ENCODE results near the gene OXT.

Gene OXT

GRCh38 chr20:3088031-3088430 lies 16.6 kb downstream of the OXT start:
- FAIRE-seq, result no peak

GRCh38 chr20:3090565-3090964 lies 19.1 kb downstream of the OXT start:
- no peak for FAIRE-seq

DNA sequence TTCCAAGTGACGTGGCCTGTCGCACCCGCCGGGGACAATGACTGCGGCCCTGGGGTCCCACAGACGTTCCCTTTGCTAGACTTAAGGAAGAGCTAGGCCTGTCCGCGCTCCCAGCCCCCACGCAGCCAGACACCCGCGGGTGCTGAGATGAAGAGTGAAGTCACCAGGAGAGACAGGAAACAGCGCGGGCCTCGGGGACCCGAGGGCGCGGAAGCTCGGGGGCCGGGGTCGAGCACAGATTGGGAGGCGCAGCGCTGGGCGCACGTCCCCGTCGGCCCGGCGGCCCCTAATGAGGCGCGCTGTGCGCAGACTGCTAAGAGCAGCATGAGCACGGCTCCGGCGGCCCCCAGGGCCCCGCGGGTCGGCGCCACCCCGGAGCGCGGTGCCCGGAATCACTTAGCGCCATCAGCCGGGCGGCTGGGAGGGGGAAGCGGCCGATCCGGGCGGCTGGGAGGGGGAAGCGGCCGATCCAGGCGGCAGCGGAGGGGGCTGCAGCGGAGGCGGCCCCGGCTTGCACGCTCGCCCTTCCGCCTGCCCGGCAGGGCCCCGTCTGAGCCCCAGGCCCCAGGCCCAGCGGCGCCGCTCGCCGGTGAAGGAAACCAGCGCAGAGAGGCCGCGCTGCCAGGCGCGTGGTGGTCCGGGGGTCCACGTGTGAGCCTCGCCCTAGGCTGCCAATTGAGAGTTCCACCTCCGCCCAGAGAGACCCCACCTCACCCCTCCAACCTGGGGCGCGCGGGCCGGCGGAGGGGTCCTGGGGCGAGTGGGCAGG lies 21.4 kb downstream of the OXT start:
- no peak for FAIRE-seq

- no peak for FAIRE-seq
These were observed 22.5 kb downstream of the OXT start for GRCh38 chr20:3093861-3094361.

DNA sequence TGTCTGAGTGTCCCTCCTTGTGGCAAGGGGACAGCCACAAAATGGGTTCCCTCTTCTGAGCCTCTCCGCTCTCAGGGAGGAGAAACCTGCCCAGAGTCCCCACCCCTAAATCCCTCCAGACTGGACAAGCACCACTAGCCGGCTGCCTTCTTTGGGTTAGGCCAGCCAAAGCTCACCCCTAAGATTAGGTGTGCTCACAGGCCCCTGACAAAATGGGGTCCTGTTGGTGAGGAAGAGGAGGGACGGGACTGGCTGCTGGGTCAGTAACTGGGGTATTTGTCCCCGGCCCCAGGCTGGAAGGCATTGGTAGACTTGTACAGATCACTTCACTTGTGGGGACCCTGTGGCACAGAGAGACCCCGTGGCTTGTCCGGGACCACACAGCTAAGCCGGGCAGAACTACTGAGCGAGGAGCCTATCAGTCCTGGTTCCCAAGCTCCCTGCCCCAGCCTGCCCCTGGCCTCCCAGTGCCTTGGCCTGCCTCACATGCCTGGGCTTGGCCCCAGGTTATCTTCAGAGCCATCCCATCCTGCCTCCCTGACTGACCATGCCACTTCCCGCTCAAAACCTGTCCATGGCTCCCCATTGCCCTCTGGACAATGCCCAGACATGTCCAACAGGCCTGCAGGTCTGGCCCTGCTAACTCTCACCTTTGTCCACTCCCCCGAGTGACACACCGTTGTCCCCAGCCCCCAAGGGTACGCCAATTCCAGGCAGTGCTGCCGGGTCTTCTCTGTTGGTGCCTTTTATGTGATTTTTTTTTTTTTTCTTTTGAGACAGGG lies 23.6 kb downstream of the OXT start:
- FAIRE-seq, result no peak

- FAIRE-seq, result no peak
These were observed 29.1 kb downstream of the OXT start for GRCh38 chr20:3100480-3100879.

DNA sequence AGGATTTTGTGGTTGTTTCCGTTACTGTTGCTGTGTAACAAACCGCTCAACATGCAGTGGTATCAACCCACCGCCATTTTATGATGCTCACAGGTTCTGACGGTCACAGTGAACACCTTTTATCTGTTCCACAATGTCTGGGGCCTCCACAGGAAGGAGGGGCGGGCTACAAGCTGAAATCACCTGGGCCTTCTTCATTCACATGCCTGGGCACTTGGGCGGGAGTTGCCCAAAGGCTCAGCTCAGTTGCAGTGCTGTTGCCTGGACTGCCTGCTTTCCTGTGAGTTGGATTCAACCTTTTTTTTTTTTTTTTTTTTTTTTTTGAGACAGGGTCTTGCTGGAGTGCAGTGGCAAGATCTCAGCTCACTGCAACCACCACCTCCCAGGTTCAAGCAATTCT lies 29.8 kb downstream of the OXT start:
- no peak for FAIRE-seq

DNA sequence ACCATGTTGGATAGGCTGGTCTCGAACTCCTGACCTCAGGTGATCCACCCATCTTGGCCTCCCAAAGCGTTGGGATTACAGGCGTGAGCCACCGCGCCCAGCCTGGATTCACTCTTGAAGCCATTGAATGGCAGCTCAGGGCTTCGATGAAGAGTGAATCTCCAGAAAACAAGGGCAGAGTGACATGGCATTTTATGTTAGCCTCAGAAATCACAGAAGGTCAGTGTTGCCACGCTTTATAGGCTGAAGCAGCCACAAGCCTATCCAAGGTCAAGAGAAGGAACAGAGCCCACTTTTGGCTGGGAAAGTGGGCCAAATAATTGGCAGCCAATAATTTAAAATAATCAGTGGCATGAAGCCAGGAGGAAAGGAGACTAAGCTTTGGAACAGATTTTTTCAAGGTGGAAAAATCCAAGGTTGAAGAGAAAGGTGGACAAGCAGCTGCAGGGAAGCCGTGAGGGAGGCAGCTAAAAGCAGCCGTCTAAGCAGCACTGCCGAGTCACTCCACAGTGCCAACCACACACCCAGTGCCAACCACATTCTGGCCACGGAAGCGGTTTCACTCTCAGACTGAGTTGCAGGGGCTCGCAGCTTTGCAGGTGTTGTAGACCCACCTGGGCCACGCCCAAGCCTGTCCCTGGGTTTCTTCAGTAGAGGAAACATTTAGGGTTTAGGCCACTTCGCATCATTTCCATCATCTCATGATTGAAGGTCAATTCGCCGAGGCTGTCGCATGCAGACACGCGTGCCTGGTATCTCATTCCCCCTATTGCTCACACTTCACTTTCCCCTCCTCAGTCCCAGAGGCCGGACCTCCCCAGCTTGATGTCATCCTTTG lies 30.5 kb downstream of the OXT start:
- no peak for FAIRE-seq

DNA sequence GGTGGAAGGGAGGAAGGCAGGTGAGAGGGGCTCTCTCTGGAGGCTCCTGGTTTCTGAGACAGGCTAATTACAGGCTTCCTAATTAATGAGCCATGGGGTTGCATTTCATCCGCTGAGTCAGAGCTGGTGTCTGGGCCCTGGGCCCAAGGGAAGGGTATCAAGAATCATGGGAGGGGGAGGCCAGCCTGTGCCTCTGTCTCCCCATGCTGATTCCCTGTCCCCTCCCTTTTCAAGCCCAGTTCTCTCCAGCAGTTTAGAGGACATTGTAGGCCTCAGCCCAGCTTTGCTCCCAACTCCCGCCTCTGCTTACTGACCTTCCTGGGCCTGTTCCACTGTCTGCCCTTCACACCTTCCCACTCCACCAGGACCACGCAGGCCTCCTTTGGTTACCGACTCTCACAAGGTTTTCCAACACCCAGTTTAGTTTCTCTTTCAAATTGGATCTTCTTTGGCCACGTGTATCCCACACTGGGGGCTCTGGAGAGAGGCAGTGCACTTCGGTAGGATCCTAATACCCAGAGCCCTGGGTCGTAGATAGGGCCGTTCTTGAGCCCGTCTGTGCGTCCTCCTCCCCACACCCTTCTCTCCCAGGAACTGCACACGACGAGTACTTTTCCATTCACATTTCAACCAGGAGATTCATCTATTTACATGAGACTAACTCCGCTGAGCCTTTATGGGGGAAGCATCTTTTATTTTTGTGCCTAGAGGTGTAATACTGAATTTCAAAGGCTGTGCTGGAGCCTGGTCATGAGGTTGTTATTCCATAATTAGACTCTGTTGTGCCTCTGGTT lies 31.4 kb downstream of the OXT start:
- FAIRE-seq, result no peak

DNA sequence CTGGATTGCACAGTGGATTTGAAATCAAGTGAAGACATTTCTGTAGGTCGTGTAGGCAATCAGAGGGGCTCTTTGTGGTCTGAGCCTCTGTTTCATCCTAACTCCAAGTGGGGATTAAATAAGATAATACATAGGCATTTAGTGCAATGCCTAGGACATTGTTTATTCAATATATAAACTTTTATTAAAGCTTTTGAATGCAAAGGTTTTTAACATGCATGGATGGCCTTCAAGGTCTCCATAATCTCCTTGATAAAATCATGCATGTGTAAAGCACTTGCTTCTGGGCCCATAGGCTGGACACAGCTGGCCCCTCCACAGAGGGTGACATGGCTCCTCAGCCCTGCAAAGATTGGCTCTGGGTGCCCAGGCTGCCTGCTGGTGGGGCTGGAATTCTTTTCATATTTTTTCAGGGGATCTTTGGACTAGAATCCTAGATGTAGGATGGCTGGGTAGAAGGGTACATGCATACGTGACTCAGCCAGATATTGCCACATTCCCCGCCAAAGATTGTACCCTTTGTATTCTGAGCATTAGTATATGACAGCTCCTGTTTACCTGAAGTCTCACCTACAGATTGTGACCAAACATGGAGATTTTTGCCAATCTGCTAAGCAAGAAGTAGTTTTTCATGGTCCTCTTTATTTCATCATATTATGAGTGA lies 32.1 kb downstream of the OXT start:
- FAIRE-seq, result no peak

DNA sequence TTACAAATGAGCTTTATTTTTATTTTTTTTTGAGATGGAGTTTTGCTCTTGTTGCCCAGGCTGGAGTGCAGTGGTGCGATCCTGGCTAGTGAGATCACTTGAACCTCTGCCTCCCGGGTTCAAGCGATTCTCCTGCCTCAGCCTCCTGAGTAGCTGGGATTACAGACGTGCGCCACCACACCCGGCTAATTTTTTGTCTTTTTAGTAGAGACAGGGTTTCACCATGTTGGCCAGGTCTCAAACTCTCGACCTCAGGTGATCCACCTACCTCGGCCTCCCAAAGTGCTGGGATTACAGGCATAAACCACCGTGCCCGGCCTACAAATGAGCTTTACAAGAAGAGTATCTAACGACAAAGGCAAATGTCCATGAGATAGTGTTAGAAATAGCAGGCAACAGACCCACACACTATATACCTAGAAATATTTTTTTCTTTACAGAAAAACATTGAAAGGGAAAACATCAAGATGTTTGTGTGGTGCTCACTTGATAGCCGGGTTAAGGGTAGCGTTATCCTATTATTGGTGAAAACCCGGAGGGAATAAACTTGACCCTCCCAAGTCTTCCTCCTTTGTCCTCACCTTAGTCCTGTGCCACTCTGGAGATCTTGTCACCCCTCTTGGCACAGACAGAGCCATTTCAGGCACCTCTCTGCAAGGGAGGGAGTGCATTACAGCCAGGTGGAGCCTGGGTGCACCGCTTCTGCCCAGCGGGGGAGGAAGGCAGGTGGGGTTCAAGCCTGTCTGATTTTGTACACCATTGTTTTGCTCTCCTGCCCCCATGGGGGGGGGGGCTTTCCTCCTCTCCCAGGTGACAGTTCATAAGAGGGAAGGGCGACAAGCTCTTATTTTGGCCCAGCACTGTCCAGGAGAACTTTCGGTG lies 34.1 kb downstream of the OXT start:
- FAIRE-seq, result no peak

- no peak for FAIRE-seq
These were observed 34.8 kb downstream of the OXT start for GRCh38 chr20:3106185-3106584.

DNA sequence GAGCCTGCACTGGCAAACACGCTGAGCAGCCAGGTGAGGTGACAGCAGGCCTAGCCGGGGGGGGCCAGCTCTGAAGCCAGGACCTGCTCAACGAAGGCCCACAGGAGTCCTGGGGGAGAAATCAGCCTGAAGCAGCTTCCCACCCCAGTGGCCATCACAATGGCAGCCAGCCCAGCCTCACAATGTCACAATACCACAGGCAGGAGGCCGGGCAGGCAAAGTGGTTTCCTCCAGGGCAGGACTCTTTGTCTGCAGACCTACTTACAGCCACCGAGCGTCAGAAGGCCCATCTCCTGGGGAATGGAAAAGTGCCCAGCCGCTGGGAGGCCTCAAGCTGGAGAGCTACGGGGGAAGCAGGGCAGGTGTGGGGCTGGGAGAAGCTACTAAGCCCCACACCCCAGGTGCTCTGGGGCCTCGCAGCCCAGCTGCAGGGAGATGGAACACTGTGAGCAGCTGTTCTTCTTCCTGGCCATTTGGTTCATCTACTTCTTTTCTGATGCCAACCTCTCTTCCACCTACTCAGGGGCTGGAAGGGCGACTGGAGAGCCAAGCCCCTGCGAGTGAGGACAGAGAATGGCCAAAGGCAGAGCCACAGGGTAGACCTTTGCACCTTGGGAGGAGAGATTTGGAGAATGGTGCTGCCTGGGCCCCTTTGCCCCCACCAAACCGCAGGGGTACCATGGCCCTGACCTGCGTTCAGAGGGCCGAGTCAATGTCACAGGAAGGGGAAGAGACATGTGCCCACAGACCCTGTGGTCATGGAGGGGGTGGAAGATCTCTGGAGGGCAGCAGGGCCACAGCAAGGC lies 35.4 kb downstream of the OXT start:
- FAIRE-seq, result no peak

DNA sequence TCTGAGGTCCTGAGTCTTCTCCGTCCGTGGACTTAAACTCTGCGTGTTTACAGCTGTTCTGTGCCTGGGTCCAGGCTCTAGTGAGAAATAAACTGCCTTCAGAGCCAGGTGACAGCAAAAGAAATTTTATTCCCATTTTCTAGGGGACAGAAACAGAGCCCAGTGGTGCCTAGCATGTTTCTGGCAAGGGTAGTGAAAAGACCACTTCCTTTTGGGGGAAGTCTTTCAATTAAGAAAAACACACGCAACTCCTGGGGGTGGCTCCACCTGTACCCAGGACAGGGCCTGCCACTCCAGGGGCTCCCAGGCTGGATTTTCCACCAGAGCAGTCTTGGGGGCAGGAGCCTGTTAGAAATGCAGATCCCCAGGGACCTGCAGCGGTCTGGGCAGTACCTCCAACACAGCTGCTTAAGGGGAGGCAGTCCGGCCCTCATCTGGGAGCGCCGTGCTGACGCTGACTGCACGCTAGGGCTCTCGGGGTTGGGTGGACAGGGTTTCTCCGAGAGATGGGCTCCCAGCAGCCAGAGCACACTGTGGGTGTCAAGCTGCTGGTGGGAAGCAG lies 36.1 kb downstream of the OXT start:
- no peak for FAIRE-seq

DNA sequence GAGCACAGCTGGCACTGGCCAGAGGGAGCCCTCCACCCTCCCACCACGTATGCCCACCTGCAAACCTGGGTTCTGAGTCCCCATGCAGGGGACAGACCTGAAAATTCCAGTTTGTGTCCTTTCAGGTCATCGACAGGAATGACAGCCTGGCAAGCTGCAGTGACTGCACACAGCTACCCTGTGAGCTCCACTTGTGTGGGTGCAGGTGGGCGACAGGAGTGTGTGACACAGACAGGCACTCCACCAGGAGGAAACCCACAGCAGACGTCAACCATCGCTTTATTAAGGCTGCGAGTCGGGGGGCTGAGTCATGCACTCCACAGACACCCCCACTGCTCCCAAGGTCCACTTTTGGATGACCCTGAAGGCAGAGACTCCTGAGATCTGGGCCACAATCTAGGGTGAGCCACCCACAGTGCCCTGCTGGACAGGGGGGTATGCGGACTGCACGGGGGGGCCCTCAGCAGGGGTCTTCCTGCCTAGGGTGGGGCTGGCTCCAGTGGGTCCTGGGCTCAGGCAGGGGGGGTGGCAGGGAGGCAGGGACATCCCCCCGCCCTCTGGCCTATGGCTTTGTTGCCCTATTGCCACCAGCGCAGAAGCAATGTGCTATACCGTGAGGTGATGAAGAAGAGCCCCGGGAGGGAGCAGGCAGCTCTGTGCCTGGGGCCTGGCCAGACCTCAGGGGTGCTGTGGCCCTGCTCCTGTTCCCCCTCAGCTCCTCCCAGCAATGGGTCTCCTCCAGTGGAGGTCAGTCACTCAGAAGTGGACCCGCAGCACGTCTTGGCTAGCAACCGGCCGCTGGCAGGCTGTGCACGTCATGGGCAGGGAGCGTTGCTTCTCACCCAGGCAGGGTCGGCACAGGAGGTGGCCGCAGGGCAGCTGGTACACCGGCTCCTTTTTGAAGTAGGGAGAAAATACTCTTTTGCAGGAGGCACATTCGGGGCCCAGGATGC lies 38.2 kb downstream of the OXT start:
- no peak for FAIRE-seq

- no peak for FAIRE-seq
These were observed 40.1 kb downstream of the OXT start for GRCh38 chr20:3111507-3111906.

GRCh38 chr20:3111995-3112394 lies 40.6 kb downstream of the OXT start:
- FAIRE-seq, result no peak

All from endometrium (tissue), 2 donors.